Panc1 (cell line): ENCODE data around the gene LPP. TPM values are rescaled to one million over a fixed set of nuclear protein-coding genes. Genes with fewer than 3 reads are reported as not detected.

Source experiments
- ATAC-seq: fragments of 200-7000 bp; cut with Tn5 transposase; 2 replicates; pipeline ENCODE4 v1.9.1; 2020; ENCODE audit warnings: mild to moderate bottlenecking, moderate library complexity
- BruUV-seq: library from RNA; stranded (reverse); fragments of 400-500 nt; replicated peaks from 2 replicates; lab custom pipeline; 2021; lab: Mats Ljungman, UMichigan
- CTCF ChIA-PET: fragments of 300-600 bp; sonication (Branson Sonifier 250); formaldehyde crosslinking; loops from one replicate; lab custom pipeline; 2022; ENCODE audit warnings: antibody characterized with exemption; lab: Charles Lee
- POLR2A ChIA-PET: fragments of 300-600 bp; sonication (Branson Sonifier 250); formaldehyde crosslinking; loops from one replicate; lab custom pipeline; 2022; ENCODE audit warnings: antibody characterized with exemption; lab: Charles Lee
- DNase-seq: peaks from one replicate; pipeline ENCODE4 v3.0.0-alpha.2; 2010; ENCODE audit warnings: low read depth, low spot score
- H3K27ac ChIP-seq: 2 replicates; pipeline ENCODE4 v1.5.1; 2011; ENCODE audit warnings: mild to moderate bottlenecking, low read length, inconsistent platforms
- H3K27me3 ChIP-seq: fragments of 200-500 bp; sonication (Bioruptor generic); 2 replicates; pipeline ENCODE4 v1.6.0; 2014; ENCODE audit warnings: low read length, inconsistent platforms; ENCODE audit not compliant: control insufficient read depth, insufficient read depth
- H3K36me3 ChIP-seq: fragments of 200-500 bp; sonication (Bioruptor generic); 2 replicates; pipeline ENCODE4 v1.5.1; 2014; ENCODE audit warnings: inconsistent platforms, mild to moderate bottlenecking, low read length, moderate library complexity; ENCODE audit not compliant: control insufficient read depth, insufficient read depth
- H3K4me1 ChIP-seq: 2 replicates; pipeline ENCODE4 v1.5.1; 2011; ENCODE audit warnings: inconsistent platforms, mild to moderate bottlenecking, low read length, moderate library complexity; ENCODE audit not compliant: control insufficient read depth, insufficient read depth
- H3K4me3 ChIP-seq, 2 experiments: 2 replicates each; pipeline ENCODE4 v1.5.1; 2011 to 2012; ENCODE audit warnings: low read depth in 2 of 2, low read length in 2 of 2, mild to moderate bottlenecking in 2 of 2, inconsistent platforms in 1 of 2, moderate library complexity in 1 of 2
- H3K9me3 ChIP-seq: fragments of 200-500 bp; sonication (Bioruptor generic); 2 replicates; pipeline ENCODE4 v1.5.1; 2014; ENCODE audit warnings: low read depth, mild to moderate bottlenecking, inconsistent platforms, low read length, moderate library complexity; ENCODE audit not compliant: control insufficient read depth, insufficient read depth
- CTCF ChIP-seq: fragments of 450-650 bp; IDR thresholded peaks from 2 replicates; pipeline ENCODE4 v1.5.1; 2017; ENCODE audit warnings: mild to moderate bottlenecking
- POLR2AphosphoS5 ChIP-seq: IDR thresholded peaks from 2 replicates; pipeline ENCODE4 v1.6.1; 2012; ENCODE audit warnings: mild to moderate bottlenecking, low read depth, low read length, moderate library complexity
- SIN3A ChIP-seq: IDR thresholded peaks from 2 replicates; pipeline ENCODE4 v1.6.1; 2012; ENCODE audit warnings: low read depth, mild to moderate bottlenecking, low read length, moderate library complexity, borderline replicate concordance; ENCODE audit not compliant: insufficient read depth
- TCF7L2 ChIP-seq: IDR thresholded peaks from 2 replicates; pipeline ENCODE4 v1.6.1; 2011; ENCODE audit warnings: mild to moderate bottlenecking, low read depth, low read length, inconsistent platforms
- in situ Hi-C: cut with HindIII; loops from 2 replicates; pipeline ENCODE4 v1.10.0; 2016; ENCODE audit warnings: low sequenced_read_pairs, low pct_unique_long_range_greater_than_20kb
- intact Hi-C: fragments of 100-400 bp; cut with micrococcal nuclease; formaldehyde crosslinking; loops from one replicate; pipeline ENCODE4 v1.10.0; 2022; ENCODE audit not compliant: unreplicated experiment
- total RNA-seq: library from RNA; stranded (reverse); gene quantifications from one replicate; pipeline ENCODE4 v1.2.1, GENCODE V29; 2021; ENCODE audit not compliant: unreplicated experiment
- TF ChIP-seq, protein P1 (sequence below), 2 experiments: IDR thresholded peaks; 2 replicates each; pipeline ENCODE4 v1.6.1; 2011 to 2012; ENCODE audit warnings: low read depth in 2 of 2, control low read depth in 1 of 2, low read length in 1 of 2, mild to moderate bottlenecking in 1 of 2, moderate library complexity in 1 of 2; ENCODE audit not compliant: insufficient read depth in 1 of 2

The LPP gene
- total RNA-seq, 1 experiment from 2014 or later: 90.0 TPM

DNA sequence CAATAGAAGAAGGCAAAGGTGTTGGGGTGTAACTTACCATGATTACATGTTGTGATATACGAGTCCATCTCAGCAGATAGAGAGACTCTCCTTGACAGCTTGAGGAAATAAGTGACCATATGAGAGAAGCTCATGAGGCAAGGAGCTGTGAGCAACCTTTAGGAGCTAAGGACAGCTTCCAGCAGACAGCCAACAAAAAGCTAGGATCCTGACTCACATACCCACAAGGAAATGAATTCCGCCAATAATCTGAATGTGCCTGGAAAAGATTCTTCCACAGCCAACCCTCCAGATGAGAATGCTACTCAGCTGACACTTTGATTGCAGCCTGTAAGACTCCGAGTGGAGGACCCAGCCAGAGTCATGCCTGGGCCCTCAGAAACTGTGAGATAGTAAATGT lies 678.2 kb downstream of the LPP start:
- no TSS peak for BruUV-seq
- in situ Hi-C loops: no loop called here
- ATAC-seq (no peak), DNase-seq (no peak)
- Histone ChIP-seq H3K27ac (no peak overlapping the region), H3K4me3 (no peak overlapping the region), H3K9me3 (no peaks in the 10 kb centered on the region), H3K4me1 (peaks cover 9% of the 10 kb centered on the region; the same call in 1 of the 2 replicates), H3K27me3 (no peaks in the 10 kb centered on the region), H3K36me3 (no peaks in the 10 kb centered on the region)
- intact Hi-C loops: no loop called here
- CTCF ChIA-PET: no interaction called here
- POLR2A ChIA-PET: no interaction called here
- TF ChIP-seq SIN3A: no peak
- TF ChIP-seq POLR2AphosphoS5: no peak
- TF ChIP-seq, protein P1, sequence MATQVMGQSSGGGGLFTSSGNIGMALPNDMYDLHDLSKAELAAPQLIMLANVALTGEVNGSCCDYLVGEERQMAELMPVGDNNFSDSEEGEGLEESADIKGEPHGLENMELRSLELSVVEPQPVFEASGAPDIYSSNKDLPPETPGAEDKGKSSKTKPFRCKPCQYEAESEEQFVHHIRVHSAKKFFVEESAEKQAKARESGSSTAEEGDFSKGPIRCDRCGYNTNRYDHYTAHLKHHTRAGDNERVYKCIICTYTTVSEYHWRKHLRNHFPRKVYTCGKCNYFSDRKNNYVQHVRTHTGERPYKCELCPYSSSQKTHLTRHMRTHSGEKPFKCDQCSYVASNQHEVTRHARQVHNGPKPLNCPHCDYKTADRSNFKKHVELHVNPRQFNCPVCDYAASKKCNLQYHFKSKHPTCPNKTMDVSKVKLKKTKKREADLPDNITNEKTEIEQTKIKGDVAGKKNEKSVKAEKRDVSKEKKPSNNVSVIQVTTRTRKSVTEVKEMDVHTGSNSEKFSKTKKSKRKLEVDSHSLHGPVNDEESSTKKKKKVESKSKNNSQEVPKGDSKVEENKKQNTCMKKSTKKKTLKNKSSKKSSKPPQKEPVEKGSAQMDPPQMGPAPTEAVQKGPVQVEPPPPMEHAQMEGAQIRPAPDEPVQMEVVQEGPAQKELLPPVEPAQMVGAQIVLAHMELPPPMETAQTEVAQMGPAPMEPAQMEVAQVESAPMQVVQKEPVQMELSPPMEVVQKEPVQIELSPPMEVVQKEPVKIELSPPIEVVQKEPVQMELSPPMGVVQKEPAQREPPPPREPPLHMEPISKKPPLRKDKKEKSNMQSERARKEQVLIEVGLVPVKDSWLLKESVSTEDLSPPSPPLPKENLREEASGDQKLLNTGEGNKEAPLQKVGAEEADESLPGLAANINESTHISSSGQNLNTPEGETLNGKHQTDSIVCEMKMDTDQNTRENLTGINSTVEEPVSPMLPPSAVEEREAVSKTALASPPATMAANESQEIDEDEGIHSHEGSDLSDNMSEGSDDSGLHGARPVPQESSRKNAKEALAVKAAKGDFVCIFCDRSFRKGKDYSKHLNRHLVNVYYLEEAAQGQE (IDR thresholded peaks at IDR 0.05; ENCODE audit: insufficient read depth in 1 of 2, low read depth in 2 of 2, low read length in 1 of 2): no peak
- TF ChIP-seq CTCF: no peak
- no peak for TF ChIP-seq TCF7L2

DNA sequence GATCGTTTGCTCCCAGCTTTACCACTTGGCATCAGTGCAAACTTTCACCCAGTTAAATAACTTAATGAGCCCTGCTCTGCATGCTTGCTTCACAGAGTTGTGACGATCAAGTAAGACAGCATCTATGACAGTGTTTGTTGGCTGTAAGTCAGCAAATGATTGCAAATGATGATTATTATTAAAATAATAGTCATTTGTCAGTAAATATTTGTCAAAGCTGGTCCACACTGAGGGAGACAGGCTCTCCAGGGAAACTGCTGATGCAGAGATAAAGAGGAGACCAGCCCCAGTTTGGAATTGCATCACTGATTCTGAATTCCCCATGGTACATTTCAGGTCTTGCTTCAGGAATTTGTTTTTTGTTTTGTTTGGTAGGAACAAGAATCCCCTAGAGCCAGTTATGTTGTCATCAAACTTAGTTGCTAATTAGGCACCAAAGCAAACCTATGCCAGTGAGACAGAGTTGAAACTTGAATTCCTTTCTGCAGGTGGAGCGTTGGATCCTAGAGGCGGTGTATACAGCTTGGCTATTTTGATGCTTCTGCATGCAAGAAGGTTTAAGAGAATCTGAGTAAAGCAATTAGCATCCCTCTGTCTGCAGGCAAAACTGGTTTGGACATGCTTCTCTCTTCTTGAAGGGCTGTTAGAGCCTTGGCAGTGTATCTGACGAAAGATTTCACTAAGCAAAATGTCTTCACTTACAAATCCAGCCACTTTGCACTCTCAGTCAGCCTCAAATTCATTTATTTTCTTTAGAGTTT lies 679.2 kb downstream of the LPP start:
- POLR2A ChIA-PET: no interaction called here
- CTCF ChIA-PET: no interaction called here
- no peak overlapping the region for H3K4me3 ChIP-seq
- TF ChIP-seq TCF7L2 (no peak), CTCF (no peak), POLR2AphosphoS5 (no peak), SIN3A (no peak)
- TF ChIP-seq, protein P1 (IDR thresholded peaks at IDR 0.05; ENCODE audit: insufficient read depth in 1 of 2, low read depth in 2 of 2, low read length in 1 of 2): no peak
- H3K4me1 ChIP-seq: peaks cover 9% of the 10 kb centered on the region; the same call in 1 of the 2 replicates
- no peaks in the 10 kb centered on the region for H3K27me3 ChIP-seq
- intact Hi-C loops: no loop called here
- ATAC-seq (no peak), DNase-seq (no peak)
- no peak overlapping the region for H3K27ac ChIP-seq
- H3K9me3 ChIP-seq: no peaks in the 10 kb centered on the region
- no TSS peak for BruUV-seq
- in situ Hi-C loops: no loop called here
- H3K36me3 ChIP-seq: no peaks in the 10 kb centered on the region
